Measurements from ENCODE around the gene EME2. TPM values are rescaled to one million over a fixed set of nuclear protein-coding genes. Genes with fewer than 3 reads are reported as not detected.

Gene EME2
- total and polyA plus RNA-seq, 2 donors (not counting 1 experiment from before 2014, with no cell fraction given): 34.6 to 42.5 TPM

DNA sequence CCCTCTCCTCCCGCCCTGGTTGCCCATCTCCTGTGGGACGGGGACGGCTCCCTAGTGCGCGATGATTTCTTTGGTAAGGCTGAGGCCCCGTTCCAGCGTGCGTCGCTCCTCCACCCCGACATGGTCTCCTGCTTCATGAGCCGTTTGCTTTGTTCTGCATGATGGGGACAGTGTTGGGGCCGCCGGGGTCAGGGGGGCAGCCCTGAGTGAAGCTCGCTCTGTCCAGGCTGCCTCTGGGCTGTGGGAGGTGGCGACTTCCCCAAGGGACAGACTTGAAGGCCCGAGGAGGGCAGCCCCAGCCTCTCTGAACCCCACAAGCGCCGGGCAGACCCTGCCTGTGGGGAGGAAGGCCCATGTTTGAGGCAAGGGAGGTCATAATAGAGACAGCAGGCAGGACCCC, 13.7 kb upstream of the EME2 start:
- Histone ChIP-seq H3K4me1 (ENCODE audit: control insufficient read depth in 2 of 2, insufficient read depth in 2 of 2, low read length in 2 of 2) (no peaks in the 10 kb centered on the region), H3K4me2 (replicated peaks; ENCODE audit: low read depth, low read length, poor library complexity, severe bottlenecking) (no peak overlapping the region), H3K36me3 (replicated peaks in 1 of 2; ENCODE audit: control extremely low read depth in 1 of 2, control insufficient read depth in 1 of 2, extremely low read depth in 1 of 2, insufficient read depth in 2 of 2, low read length in 1 of 2) (peaks cover 0 to 55% of the 10 kb centered on the region in 2 experiments), H3K79me2 (ENCODE audit: control insufficient read depth, insufficient read depth, low read length) (no peaks in the 10 kb centered on the region), H3K27me3 (replicated peaks in 1 of 4; ENCODE audit: control extremely low read depth in 1 of 4, control insufficient read depth in 3 of 4, insufficient read depth in 4 of 4, low read length in 3 of 4) (no peaks in the 10 kb centered on the region), H3K9ac (ENCODE audit: low read length) (no peak overlapping the region), H4K20me1 (ENCODE audit: control insufficient read depth, insufficient read depth, low read length, poor library complexity, severe bottlenecking) (peaks cover 8% of the 10 kb centered on the region), H3K4me3 (ENCODE audit: control extremely low read depth in 1 of 5, extremely low read depth in 1 of 5, insufficient read depth in 1 of 5, low read depth in 2 of 5, low read length in 4 of 5) (no peak overlapping the region), H2AFZ (ENCODE audit: insufficient read depth, low read depth, low read length, poor library complexity, severe bottlenecking) (no peak overlapping the region), H3K27ac (ENCODE audit: low read length in 2 of 2) (no peak overlapping the region), H3K9me3 (ENCODE audit: control extremely low read depth in 1 of 3, control insufficient read depth in 2 of 3, insufficient read depth in 1 of 3, low read length in 2 of 3) (peaks cover 0 to 1% (median 0%) of the 10 kb centered on the region in 3 donors)
- ATAC-seq (ENCODE audit: low read depth) (no peak), DNase-seq (no peak)
- Mint-ChIP-seq H3K4me3 (no peak overlapping the region), H3K9me3 (ENCODE audit: insufficient read depth) (no peaks in the 10 kb centered on the region), H3K4me1 (no peaks in the 10 kb centered on the region), H3K27ac (no peak overlapping the region), H3K27me3 (no peaks in the 10 kb centered on the region)
- no peak for TF ChIP-seq EZH2 (IDR thresholded peaks at IDR 0.05; ENCODE audit: borderline replicate concordance, insufficient read depth, low read depth, low read length, poor library complexity, severe bottlenecking)
- ChIA-PET POLR2A (interaction anchor here (1.2 kb wide), 1 partner anchor 9 kb away, joined by 3 read pairs; no protein-coding TSS in a partner anchor), CTCF (no interaction called here)
- WGBS (ENCODE audit: insufficient coverage): 96% methylated on average over 13 of the region's 18 CpGs
- intact Hi-C loops (cut with micrococcal nuclease): no loop called here

DNA sequence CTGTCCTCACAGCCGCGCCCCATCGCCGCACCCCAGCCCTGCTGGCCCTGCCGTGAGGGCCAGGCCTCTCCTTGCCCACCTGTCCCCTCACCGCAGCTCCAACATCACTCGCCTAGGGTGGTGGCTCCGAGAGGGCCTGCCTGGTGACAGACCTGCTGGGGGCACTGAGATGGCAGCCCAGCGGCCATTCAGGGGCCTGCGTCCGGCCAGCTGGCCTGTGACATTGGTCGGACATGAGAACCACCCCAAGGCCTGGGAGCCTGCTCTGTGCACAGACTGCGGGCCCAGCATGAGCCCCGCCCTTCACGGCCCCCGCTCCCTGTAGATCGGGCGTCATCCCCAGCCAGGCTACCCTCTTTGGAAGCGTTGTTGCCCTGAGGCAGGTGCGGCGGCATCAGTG, 13.1 kb upstream of the EME2 start:
- H3K9ac ChIP-seq (ENCODE audit: low read length): no peak overlapping the region
- H2AFZ ChIP-seq (ENCODE audit: insufficient read depth, low read depth, low read length, poor library complexity, severe bottlenecking): no peak overlapping the region
- ChIA-PET POLR2A (interaction anchor here (1.2 kb wide), 1 partner anchor 8 kb away, joined by 3 read pairs; no protein-coding TSS in a partner anchor), CTCF (no interaction called here)
- intact Hi-C loops (cut with micrococcal nuclease): no loop called here
- no peaks in the 10 kb centered on the region for H3K79me2 ChIP-seq (ENCODE audit: control insufficient read depth, insufficient read depth, low read length)
- H3K4me3 ChIP-seq (ENCODE audit: control extremely low read depth in 1 of 5, extremely low read depth in 1 of 5, insufficient read depth in 1 of 5, low read depth in 2 of 5, low read length in 4 of 5): no peak overlapping the region
- H4K20me1 ChIP-seq (ENCODE audit: control insufficient read depth, insufficient read depth, low read length, poor library complexity, severe bottlenecking): peaks cover 8% of the 10 kb centered on the region
- no peaks in the 10 kb centered on the region for H3K27me3 ChIP-seq (replicated peaks in 1 of 4; ENCODE audit: control extremely low read depth in 1 of 4, control insufficient read depth in 3 of 4, insufficient read depth in 4 of 4, low read length in 3 of 4)
- no peaks in the 10 kb centered on the region for H3K4me1 ChIP-seq (ENCODE audit: control insufficient read depth in 2 of 2, insufficient read depth in 2 of 2, low read length in 2 of 2)
- 98% methylated on average over 21 of the region's 21 CpGs for WGBS (ENCODE audit: insufficient coverage)
- no peak overlapping the region for H3K27ac ChIP-seq (ENCODE audit: low read length in 2 of 2)
- no peak for ATAC-seq (ENCODE audit: low read depth)
- H3K27ac Mint-ChIP-seq: no peak overlapping the region
- H3K36me3 ChIP-seq (replicated peaks in 1 of 2; ENCODE audit: control extremely low read depth in 1 of 2, control insufficient read depth in 1 of 2, extremely low read depth in 1 of 2, insufficient read depth in 2 of 2, low read length in 1 of 2): peaks cover 0 to 58% of the 10 kb centered on the region in 2 experiments
- H3K4me1 Mint-ChIP-seq: no peaks in the 10 kb centered on the region
- H3K4me3 Mint-ChIP-seq: no peak overlapping the region
- no peak for TF ChIP-seq EZH2 (IDR thresholded peaks at IDR 0.05; ENCODE audit: borderline replicate concordance, insufficient read depth, low read depth, low read length, poor library complexity, severe bottlenecking)
- no peak overlapping the region for H3K4me2 ChIP-seq (replicated peaks; ENCODE audit: low read depth, low read length, poor library complexity, severe bottlenecking)
- DNase-seq: no peak
- peaks cover 0 to 4% (median 0%) of the 10 kb centered on the region in 3 donors for H3K9me3 ChIP-seq (ENCODE audit: control extremely low read depth in 1 of 3, control insufficient read depth in 2 of 3, insufficient read depth in 1 of 3, low read length in 2 of 3)
- no peaks in the 10 kb centered on the region for H3K27me3 Mint-ChIP-seq
- H3K9me3 Mint-ChIP-seq (ENCODE audit: insufficient read depth): no peaks in the 10 kb centered on the region

Measured in B cell (primary cell).